ENCODE measurements around the gene MAP2K6.

Gene MAP2K6

DNA sequence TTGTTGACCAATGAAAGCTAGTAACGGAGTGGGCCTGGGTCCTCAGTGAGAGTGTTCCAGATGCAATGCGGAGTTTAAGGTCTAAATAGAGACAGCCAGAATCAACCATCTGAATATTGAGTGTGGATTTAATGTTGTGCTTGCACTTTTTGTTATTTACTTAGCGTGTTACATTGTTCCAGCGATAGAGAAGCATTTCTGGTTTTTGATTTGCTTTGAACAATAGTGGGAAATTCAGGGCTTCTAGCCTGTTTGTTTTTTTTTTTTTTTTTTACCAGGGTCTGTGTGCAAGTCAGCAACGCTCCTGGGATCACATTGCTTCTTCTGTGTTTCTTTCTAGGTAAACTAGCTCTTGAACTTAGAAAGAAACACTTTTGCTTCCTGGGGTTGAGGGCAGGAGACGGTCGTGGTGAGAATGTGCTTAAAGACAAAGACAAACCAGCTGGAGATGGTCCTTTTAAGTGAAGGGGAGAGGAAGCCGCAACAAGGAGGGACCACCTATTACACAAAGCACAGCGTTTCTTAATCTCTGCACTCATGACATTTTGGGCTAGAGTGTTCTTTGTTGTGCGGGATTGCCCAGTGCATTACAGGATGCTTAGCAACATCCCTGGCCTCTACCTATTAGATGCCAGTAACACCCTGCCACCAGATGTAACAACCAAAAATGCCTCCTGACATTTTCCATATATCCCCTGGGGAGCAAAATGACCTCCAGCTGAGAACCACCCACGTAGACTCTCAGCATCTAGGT is 119.2 kb downstream of the MAP2K6 start:
- H3K4me3 Mint-ChIP-seq: no peak overlapping the region
- H3K27ac Mint-ChIP-seq: no peak overlapping the region
- no peak for DNase-seq (ENCODE audit: low spot score)
- no peaks in the 10 kb centered on the region for H3K27me3 Mint-ChIP-seq (ENCODE audit: low read depth)
- no peaks in the 10 kb centered on the region for H3K4me1 Mint-ChIP-seq (ENCODE audit: low read depth)
- peaks cover 5% of the 10 kb centered on the region for H3K36me3 Mint-ChIP-seq (ENCODE audit: low read depth)
- H3K9me3 Mint-ChIP-seq: no peaks in the 10 kb centered on the region

DNA sequence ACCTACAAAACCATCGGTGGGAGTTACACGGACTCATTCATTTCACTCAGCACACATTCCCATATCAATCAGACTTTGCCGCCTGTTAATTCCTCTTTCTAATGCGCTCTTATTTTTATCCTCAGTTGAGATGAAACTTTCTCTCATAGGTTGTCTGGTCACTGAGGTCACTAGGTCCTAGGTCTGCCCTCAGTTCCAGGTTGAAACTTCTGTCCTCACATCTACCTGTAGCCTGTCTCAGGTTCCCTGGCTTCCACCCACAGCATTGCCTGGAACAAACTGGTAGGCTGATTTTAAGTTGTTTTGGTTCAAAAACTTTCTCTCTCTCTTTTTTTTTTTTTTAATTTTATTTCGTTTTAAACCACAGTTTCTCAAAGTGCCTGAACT is 119.7 kb downstream of the MAP2K6 start:
- no peak for DNase-seq (ENCODE audit: low spot score)
- Mint-ChIP-seq H3K27ac (no peak overlapping the region), H3K4me3 (no peak overlapping the region), H3K9me3 (no peaks in the 10 kb centered on the region), H3K27me3 (ENCODE audit: low read depth) (no peaks in the 10 kb centered on the region), H3K36me3 (ENCODE audit: low read depth) (peaks cover 5% of the 10 kb centered on the region), H3K4me1 (ENCODE audit: low read depth) (no peaks in the 10 kb centered on the region)

DNA sequence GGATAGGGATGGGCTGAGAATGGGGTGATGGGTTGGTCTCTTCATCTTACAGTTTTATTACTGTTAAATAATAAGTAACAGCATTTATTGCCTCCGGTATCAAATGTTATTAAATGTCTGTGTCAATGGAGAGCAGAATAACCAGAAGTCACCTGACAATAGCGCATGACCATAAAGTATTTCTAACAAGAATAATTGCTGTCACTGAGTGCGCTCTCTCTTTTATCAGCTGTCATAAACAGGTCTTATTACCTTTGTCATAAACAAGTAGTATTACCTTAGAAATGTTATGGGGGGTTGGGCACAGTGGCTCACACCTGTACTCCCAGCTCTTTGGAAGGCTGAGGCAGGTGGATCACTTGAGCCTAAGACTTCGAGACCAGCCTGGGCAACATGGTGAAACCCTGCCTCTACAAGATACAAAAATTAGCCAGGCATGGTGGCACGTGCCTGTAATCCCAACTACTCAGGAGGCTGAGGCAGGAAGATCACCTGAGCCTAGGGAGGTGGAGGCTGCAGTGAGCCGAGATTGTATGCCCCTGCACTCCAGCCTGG is 120.6 kb downstream of the MAP2K6 start:
- Mint-ChIP-seq H3K4me3 (no peak overlapping the region), H3K9me3 (no peaks in the 10 kb centered on the region), H3K4me1 (ENCODE audit: low read depth) (no peaks in the 10 kb centered on the region), H3K27ac (no peak overlapping the region), H3K27me3 (ENCODE audit: low read depth) (no peaks in the 10 kb centered on the region), H3K36me3 (ENCODE audit: low read depth) (peaks cover 5% of the 10 kb centered on the region)
- no peak for DNase-seq (ENCODE audit: low spot score)

DNA sequence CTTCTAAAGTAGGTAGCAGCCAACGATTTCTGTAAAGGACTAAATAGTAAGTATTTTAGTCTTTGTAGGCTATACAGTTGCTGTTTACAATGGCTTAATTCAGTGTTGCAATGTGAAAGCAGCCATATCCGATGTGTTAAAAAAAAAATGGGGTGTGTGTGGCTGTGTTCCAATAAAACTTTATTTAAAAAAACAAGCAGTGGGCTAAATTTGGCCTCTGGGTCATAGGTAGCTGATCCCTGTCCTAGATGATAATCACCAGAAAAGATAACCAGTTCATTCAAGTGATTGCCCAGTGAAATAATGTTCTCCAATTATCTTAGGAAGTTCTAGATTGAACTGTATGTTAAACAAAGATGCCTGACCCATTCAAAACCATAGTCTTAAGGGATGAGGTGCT is 124.3 kb downstream of the MAP2K6 start:
- Mint-ChIP-seq H3K27ac (no peak overlapping the region), H3K9me3 (no peaks in the 10 kb centered on the region), H3K36me3 (ENCODE audit: low read depth) (peaks cover 5% of the 10 kb centered on the region), H3K27me3 (ENCODE audit: low read depth) (no peaks in the 10 kb centered on the region), H3K4me3 (no peak overlapping the region), H3K4me1 (ENCODE audit: low read depth) (no peaks in the 10 kb centered on the region)
- DNase-seq (ENCODE audit: low spot score): no peak

DNA sequence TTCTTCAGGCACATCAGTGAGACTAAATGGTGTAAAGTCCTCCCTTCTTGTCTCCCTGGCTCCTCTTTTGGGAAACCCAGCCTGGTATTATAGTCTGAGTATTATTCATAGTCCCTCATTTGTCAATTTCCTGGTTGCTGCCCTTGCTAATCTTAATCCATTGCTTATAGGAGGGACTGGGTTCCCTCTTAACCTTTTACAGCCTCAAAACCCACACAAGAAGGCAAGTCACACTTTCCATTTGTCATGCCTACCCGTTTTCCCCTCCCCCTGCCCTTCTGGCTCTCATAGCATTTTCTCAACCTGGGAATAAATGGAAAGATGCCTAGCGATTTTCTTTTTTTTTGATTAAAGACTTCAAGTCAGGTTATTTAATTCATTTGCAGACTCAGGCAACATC is 124.8 kb downstream of the MAP2K6 start:
- Mint-ChIP-seq H3K4me1 (ENCODE audit: low read depth) (no peaks in the 10 kb centered on the region), H3K9me3 (no peaks in the 10 kb centered on the region), H3K4me3 (no peak overlapping the region), H3K36me3 (ENCODE audit: low read depth) (peaks cover 5% of the 10 kb centered on the region), H3K27me3 (ENCODE audit: low read depth) (no peaks in the 10 kb centered on the region), H3K27ac (no peak overlapping the region)
- DNase-seq (ENCODE audit: low spot score): no peak

DNA sequence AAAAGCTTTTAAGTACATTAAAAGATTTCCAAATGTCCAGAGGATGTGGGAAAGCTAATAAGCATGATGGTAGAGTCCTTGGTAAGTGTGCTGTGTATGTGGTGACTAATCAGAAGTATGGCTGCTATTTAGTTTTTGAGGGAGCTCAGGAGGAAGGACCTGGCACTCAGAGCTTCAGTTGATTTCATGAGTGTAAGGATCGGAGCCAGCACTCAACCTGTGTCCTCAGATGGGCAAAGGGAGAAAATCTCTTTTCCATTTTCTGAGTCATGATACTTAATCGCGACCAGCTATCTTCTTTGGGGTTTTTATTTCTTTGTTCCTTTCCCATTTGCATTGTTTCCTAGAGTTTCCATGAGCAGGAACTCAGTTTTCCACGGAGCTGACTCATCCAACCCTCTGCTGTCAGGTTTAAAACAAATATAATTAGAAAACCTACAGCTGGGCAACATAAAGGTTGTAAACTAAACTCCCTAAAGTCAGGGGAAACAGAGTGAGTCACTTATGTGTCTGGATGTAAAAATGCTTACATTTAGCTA is 125.4 kb downstream of the MAP2K6 start:
- Mint-ChIP-seq H3K27me3 (ENCODE audit: low read depth) (no peaks in the 10 kb centered on the region), H3K36me3 (ENCODE audit: low read depth) (peaks cover 5% of the 10 kb centered on the region), H3K4me3 (no peak overlapping the region), H3K27ac (no peak overlapping the region), H3K4me1 (ENCODE audit: low read depth) (no peaks in the 10 kb centered on the region), H3K9me3 (no peaks in the 10 kb centered on the region)
- DNase-seq (ENCODE audit: low spot score): no peak

DNA sequence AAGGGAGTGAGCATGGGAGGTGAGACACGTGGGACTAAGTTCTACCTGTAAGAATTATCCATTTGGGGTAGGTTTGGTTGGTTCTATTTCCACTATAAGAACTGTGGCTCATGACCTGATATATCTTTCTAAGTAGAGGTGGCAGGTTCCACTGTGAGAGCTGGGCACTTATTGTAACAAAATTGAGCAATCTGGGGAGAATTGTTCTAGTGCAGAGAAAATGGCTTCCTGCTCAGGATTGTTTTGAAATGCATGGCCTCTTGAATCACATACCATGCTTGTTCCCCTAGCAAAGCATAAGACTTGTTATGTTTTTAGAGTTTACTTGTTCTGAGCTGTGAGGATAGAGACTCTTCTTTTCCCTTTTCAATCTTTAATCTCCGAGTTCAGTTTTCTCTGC is 125.9 kb downstream of the MAP2K6 start:
- no peak overlapping the region for H3K27ac Mint-ChIP-seq
- no peaks in the 10 kb centered on the region for H3K4me1 Mint-ChIP-seq (ENCODE audit: low read depth)
- no peak overlapping the region for H3K4me3 Mint-ChIP-seq
- no peaks in the 10 kb centered on the region for H3K9me3 Mint-ChIP-seq
- DNase-seq (ENCODE audit: low spot score): no peak
- no peaks in the 10 kb centered on the region for H3K27me3 Mint-ChIP-seq (ENCODE audit: low read depth)
- H3K36me3 Mint-ChIP-seq (ENCODE audit: low read depth): peaks cover 5% of the 10 kb centered on the region

DNA sequence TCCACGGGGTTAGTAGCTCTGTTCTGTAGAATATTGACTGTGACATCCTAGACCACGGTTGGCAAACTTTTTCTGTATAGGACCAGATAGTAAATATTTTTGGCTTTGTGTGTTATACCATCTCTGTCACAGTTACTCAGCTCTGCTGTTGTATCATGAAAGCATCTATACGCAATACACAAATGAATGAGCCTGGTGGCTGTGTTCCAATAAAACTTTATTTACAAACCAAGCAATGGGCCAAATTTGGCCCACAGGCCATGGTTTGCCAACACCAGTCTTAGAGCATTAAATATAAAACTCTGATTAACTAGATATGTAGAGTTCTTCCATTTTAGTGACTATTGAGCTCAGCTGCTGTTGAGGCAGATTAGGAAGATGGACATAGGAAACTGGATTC is 132.7 kb downstream of the MAP2K6 start:
- Mint-ChIP-seq H3K27ac (no peak overlapping the region), H3K4me1 (ENCODE audit: low read depth) (no peaks in the 10 kb centered on the region), H3K27me3 (ENCODE audit: low read depth) (no peaks in the 10 kb centered on the region), H3K36me3 (ENCODE audit: low read depth) (peaks cover 3% of the 10 kb centered on the region), H3K9me3 (no peaks in the 10 kb centered on the region), H3K4me3 (no peak overlapping the region)
- no peak for DNase-seq (ENCODE audit: low spot score)

DNA sequence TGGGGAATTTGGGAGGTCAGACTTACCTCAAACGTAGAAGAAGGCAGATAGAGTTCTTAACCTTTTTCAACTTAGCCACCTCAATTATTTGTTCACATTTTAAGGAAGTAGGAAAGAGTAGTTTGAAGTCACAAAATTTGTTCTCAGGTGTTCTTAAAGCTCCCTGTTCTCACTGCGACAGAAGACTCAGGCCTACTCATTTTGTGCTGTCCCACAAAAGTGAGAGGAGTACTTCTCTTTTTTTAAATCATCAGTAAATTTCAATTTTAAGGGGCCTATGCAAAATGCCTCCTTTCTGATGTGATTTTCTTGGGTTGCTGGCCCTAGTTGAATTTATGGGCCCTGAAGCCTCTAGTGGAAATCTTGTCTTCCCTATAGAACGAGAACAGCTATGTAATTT is 133.4 kb downstream of the MAP2K6 start:
- Mint-ChIP-seq H3K4me1 (ENCODE audit: low read depth) (no peaks in the 10 kb centered on the region), H3K36me3 (ENCODE audit: low read depth) (peaks cover 3% of the 10 kb centered on the region), H3K27me3 (ENCODE audit: low read depth) (no peaks in the 10 kb centered on the region), H3K9me3 (peaks cover 5% of the 10 kb centered on the region), H3K4me3 (no peak overlapping the region), H3K27ac (no peak overlapping the region)
- DNase-seq (ENCODE audit: low spot score): no peak

DNA sequence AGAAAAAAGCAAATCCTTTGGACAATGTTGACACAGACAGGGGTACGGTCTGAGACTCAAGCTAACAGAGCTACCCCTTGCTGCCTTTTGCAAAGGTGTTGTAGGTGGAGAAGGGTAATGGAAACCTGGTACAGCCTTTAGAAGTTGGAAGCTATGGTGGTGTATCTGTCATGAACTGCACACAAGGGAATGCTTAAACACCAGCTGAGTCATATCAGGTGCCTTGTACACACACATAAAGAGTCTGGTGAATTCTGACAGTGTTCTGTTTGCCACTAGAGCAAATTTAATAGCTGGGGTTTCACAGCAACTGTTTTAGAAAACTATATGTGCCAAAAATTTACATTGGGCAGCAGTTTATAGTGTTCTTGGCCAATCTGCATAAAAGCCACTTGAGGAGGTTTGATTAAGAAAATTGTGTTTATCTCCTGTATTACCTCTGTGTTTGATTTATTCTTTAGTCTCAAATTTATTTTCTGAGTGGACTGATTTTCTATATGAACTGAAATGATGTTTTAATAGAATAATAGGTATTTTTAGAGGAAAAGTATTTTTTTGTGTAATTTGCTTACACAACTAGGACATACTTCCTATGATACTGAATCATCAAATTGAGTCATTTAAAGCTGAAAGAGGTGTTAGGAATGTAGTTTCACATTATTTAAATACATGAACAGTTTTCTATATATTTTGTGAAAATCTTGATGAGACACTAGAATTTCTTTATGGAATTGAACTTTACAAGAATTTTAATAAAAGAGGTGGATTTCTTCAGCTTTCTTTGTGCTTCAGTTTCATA is 136.9 kb downstream of the MAP2K6 start:
- no peak for DNase-seq (ENCODE audit: low spot score)
- Mint-ChIP-seq H3K4me1 (ENCODE audit: low read depth) (no peaks in the 10 kb centered on the region), H3K4me3 (no peak overlapping the region), H3K36me3 (ENCODE audit: low read depth) (peaks cover 3% of the 10 kb centered on the region), H3K9me3 (peaks cover 7% of the 10 kb centered on the region), H3K27ac (no peak overlapping the region), H3K27me3 (ENCODE audit: low read depth) (no peaks in the 10 kb centered on the region)

DNA sequence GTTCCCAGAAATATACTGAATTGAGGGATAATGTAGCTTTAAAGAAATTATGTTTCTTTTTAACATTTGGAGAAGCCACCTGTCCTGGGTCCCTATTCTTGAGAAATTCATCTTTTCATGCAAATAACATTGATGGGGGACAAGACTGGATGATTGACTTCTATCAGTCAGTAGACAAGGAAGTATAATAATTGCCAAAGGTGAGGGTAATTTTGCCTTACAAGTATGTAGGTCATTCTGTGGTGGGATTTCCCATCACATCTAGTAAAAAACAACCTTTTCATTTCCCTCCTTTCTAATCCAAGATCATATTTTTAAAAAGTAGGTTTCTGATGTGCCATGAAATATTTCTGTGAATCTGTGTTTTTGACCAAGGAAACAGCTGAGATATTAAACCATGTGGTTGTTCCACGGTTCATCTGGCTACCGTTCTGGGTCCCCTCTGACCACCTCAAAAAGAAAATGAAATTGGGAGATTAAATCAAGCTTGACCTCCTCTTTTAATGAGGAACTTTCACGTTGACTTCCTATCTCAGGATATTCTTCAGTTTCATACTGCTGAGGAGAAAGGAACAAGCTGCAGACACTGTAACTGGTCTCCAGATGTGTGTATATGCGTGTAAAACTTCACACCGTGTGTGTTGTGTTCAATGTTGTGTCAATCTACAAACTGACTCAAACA is 138.6 kb downstream of the MAP2K6 start:
- DNase-seq (ENCODE audit: low spot score): no peak

DNA sequence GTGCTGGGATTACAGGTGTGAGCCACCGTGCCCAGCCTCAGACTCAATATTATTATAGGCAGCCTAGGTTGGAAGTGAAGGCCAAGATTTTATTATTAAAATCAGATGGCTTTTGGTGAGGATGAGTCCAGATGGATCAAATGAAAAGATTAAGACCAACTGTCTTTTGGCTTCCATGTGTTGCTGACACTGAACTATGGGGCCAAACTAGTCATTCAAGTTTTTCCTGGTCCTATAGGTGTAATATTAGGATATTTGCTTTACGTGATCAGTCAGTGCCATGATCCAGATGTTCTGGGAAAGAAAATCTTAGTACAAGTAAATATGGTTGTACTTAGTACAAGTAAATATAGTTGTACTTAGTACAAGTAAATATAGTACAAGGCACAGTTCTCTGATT is 140.6 kb downstream of the MAP2K6 start:
- Mint-ChIP-seq H3K4me3 (no peak overlapping the region), H3K9me3 (peaks cover 7% of the 10 kb centered on the region), H3K4me1 (ENCODE audit: low read depth) (no peaks in the 10 kb centered on the region), H3K27me3 (ENCODE audit: low read depth) (no peaks in the 10 kb centered on the region), H3K27ac (no peak overlapping the region), H3K36me3 (ENCODE audit: low read depth) (peaks cover 1% of the 10 kb centered on the region)
- no peak for DNase-seq (ENCODE audit: low spot score)

More for the DNA sequence above, 138.6 kb downstream of the MAP2K6 start:
- Mint-ChIP-seq H3K27ac (no peak overlapping the region), H3K27me3 (ENCODE audit: low read depth) (no peaks in the 10 kb centered on the region), H3K36me3 (ENCODE audit: low read depth) (peaks cover 3% of the 10 kb centered on the region), H3K9me3 (peaks cover 7% of the 10 kb centered on the region), H3K4me3 (no peak overlapping the region), H3K4me1 (ENCODE audit: low read depth) (no peaks in the 10 kb centered on the region)

DNA sequence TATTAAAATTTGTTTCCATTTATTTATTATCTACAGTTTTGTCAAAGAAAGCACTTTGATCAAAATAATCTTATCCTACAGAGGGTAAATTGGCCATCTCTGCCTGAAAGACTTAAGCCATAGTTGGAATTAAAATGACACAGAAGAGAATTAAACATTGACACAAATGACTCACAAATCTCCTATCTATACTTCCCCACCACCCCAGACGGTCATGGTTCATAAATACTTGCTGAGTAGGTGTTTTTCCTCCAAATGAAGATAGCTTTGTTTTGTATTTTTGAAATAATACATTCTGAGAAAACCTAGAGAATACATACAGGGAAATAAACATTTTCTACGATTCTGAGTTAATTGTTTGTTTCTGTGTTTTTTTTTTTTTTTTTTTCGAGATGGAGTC is 142.8 kb downstream of the MAP2K6 start:
- Mint-ChIP-seq H3K4me1 (ENCODE audit: low read depth) (no peaks in the 10 kb centered on the region), H3K4me3 (no peak overlapping the region), H3K27me3 (ENCODE audit: low read depth) (no peaks in the 10 kb centered on the region)

DNA sequence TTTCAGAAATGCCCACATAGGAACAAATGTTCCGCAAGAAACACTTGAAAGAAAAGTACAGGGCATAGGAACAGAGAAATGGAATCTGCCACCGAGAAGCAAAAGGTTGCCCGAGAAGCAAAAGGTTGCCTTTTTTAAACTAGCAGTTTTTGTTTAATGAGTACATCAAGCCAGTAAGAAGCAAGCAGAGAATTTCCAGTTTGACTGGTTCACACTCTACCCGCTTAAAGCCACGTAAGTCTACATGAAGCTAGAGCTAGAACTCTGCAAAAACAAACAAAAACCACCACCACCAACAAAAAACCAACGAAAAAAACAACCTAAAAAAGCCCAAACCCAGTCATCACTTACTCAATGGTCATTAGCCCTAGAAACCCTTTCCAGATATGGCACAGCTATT is 144.3 kb downstream of the MAP2K6 start:
- Mint-ChIP-seq H3K27me3 (ENCODE audit: low read depth) (no peaks in the 10 kb centered on the region), H3K4me1 (ENCODE audit: low read depth) (no peaks in the 10 kb centered on the region), H3K9me3 (no peaks in the 10 kb centered on the region), H3K27ac (no peak overlapping the region), H3K36me3 (ENCODE audit: low read depth) (no peaks in the 10 kb centered on the region), H3K4me3 (no peak overlapping the region)
- DNase-seq (ENCODE audit: low spot score): no peak

More for the DNA sequence above, 142.8 kb downstream of the MAP2K6 start:
- Mint-ChIP-seq H3K9me3 (peaks cover 7% of the 10 kb centered on the region), H3K27ac (no peak overlapping the region), H3K36me3 (ENCODE audit: low read depth) (no peaks in the 10 kb centered on the region)
- no peak for DNase-seq (ENCODE audit: low spot score)

Data from T-helper 2 cell treated with Interferon-gamma antibody and Interleukin-4, amounts not matched to agents 5 μg/mL and 100 μg/mL, for 36 hours (primary cell).